B cell (primary cell): ENCODE data around the gene FOXI1. TPM values are rescaled to one million over a fixed set of nuclear protein-coding genes. Genes with fewer than 3 reads are reported as not detected.

Source experiments
- ATAC-seq: fragments of 200-7000 bp; cut with Tn5 transposase; one replicate; pipeline ENCODE4 v1.10.0; 2021; ENCODE audit warnings: low read depth, mild to moderate bottlenecking, moderate number of reproducible peaks, moderate library complexity
- CTCF ChIA-PET: fragments of 350-600 bp; sonication (Branson Sonifier 250); formaldehyde crosslinking; loops from one replicate; lab custom pipeline; 2021; ENCODE audit warnings: antibody characterized with exemption, inconsistent platforms; lab: Charles Lee
- POLR2A ChIA-PET: fragments of 350-600 bp; sonication (Branson Sonifier 250); formaldehyde crosslinking; loops from one replicate; lab custom pipeline; 2021; ENCODE audit warnings: antibody characterized with exemption; lab: Charles Lee
- DNase-seq: peaks from one replicate; pipeline ENCODE4 v3.0.0; 2013
- H2AFZ ChIP-seq: 2 replicates; pipeline ENCODE4 v1.6.1; 2012; ENCODE audit warnings: mild to moderate bottlenecking, low read depth, low read length; ENCODE audit not compliant: insufficient read depth, poor library complexity, severe bottlenecking
- H3K27ac ChIP-seq, 2 donors: 1 replicate in 1 of 2; 2 replicates in 1 of 2; pipeline ENCODE4 v1.5.1; 2012 to 2013; ENCODE audit warnings: low read length in 2 of 2, mild to moderate bottlenecking in 2 of 2, moderate library complexity in 1 of 2
- H3K27me3 ChIP-seq, 4 experiments: fragments of 200-600 bp in 1 of 4; sonication (generic) in 1 of 4; replicated peaks in 1 of 4; 1 replicate in 2 of 4; 2 replicates in 2 of 4; pipeline versions ENCODE4 v1.6.1 to v1.7.0; 2013 to 2016; ENCODE audit warnings: low read length in 3 of 4, mild to moderate bottlenecking in 2 of 4, mixed read lengths in 1 of 4, moderate library complexity in 1 of 4; ENCODE audit not compliant: insufficient read depth in 4 of 4, control insufficient read depth in 3 of 4; ENCODE audit errors: control extremely low read depth in 1 of 4
- H3K36me3 ChIP-seq, 2 experiments: replicated peaks in 1 of 2; 1 replicate in 1 of 2; 2 replicates in 1 of 2; pipeline versions ENCODE4 v1.6.1 to v1.7.1; 2013; ENCODE audit warnings: low read length in 1 of 2; ENCODE audit not compliant: insufficient read depth in 2 of 2, control insufficient read depth in 1 of 2; ENCODE audit errors: control extremely low read depth in 1 of 2, extremely low read depth in 1 of 2
- H3K4me1 ChIP-seq, 2 donors: fragments of 200-600 bp in 1 of 2; sonication (generic) in 1 of 2; 1 replicate in 1 of 2; 2 replicates in 1 of 2; pipeline versions ENCODE4 v1.5.1 to v1.6.1; 2013 to 2017; ENCODE audit warnings: low read length in 2 of 2; ENCODE audit not compliant: control insufficient read depth in 2 of 2, insufficient read depth in 2 of 2
- H3K4me2 ChIP-seq: replicated peaks from 2 replicates; pipeline ENCODE3; 2012; ENCODE audit warnings: mild to moderate bottlenecking, low read depth, low read length; ENCODE audit not compliant: poor library complexity, severe bottlenecking
- H3K4me3 ChIP-seq, 5 experiments: fragments of 200-600 bp in 1 of 5; sonication (generic) in 1 of 5; 1 replicate in 3 of 5; 2 replicates in 2 of 5; pipeline versions ENCODE4 v1.5.1 to v1.7.0; 2011 to 2016; ENCODE audit warnings: low read length in 4 of 5, mild to moderate bottlenecking in 4 of 5, low read depth in 2 of 5, control low read depth in 1 of 5, moderate library complexity in 1 of 5; ENCODE audit not compliant: insufficient read depth in 1 of 5; ENCODE audit errors: control extremely low read depth in 1 of 5, extremely low read depth in 1 of 5
- H3K79me2 ChIP-seq: fragments of 200-600 bp; sonication (generic); one replicate; pipeline ENCODE4 v1.6.0; 2016; ENCODE audit warnings: low read length; ENCODE audit not compliant: control insufficient read depth, insufficient read depth
- H3K9ac ChIP-seq: fragments of 200-600 bp; sonication (generic); 2 replicates; pipeline ENCODE4 v1.6.1; 2017; ENCODE audit warnings: mild to moderate bottlenecking, low read length, moderate library complexity
- H3K9me3 ChIP-seq, 3 donors: one replicate each; pipeline versions ENCODE4 v1.6.1 to v1.7.1; 2013; ENCODE audit warnings: low read length in 2 of 3; ENCODE audit not compliant: control insufficient read depth in 2 of 3, insufficient read depth in 1 of 3; ENCODE audit errors: control extremely low read depth in 1 of 3
- H4K20me1 ChIP-seq: 2 replicates; pipeline ENCODE4 v1.6.0; 2012; ENCODE audit warnings: mild to moderate bottlenecking, low read length; ENCODE audit not compliant: insufficient read depth, control insufficient read depth, poor library complexity, severe bottlenecking
- H3K27ac Mint-ChIP-seq: one replicate; pipeline ENCODE4 v1.8.0; 2021; ENCODE audit warnings: mixed read lengths
- H3K27me3 Mint-ChIP-seq: one replicate; pipeline ENCODE4 v1.8.0; 2021; ENCODE audit warnings: mixed read lengths
- H3K4me1 Mint-ChIP-seq: one replicate; pipeline ENCODE4 v1.8.0; 2021; ENCODE audit warnings: mixed read lengths
- H3K4me3 Mint-ChIP-seq: one replicate; pipeline ENCODE4 v1.8.0; 2021; ENCODE audit warnings: mixed read lengths
- H3K9me3 Mint-ChIP-seq: one replicate; pipeline ENCODE4 v1.8.0; 2022; ENCODE audit warnings: mixed read lengths; ENCODE audit not compliant: insufficient read depth
- CTCF ChIP-seq: fragments of 200-600 bp; IDR thresholded peaks from one replicate; pipeline ENCODE4 v1.8.0; 2022; ENCODE audit warnings: antibody characterized with exemption, mild to moderate bottlenecking
- EZH2 ChIP-seq: IDR thresholded peaks from 2 replicates; pipeline ENCODE4 v1.6.1; 2012; ENCODE audit warnings: borderline replicate concordance, low read depth, mild to moderate bottlenecking, moderate library complexity, low read length; ENCODE audit not compliant: insufficient read depth, poor library complexity, severe bottlenecking
- WGBS: methylation state at CpG from one replicate; pipeline ENCODE4 v1.1.5; 2013; ENCODE audit warnings: missing lambda C conversion rate; ENCODE audit not compliant: insufficient coverage; 5-methylcytosine and 5-hydroxymethylcytosine counted together
- intact Hi-C: fragments of 100-400 bp; cut with micrococcal nuclease; formaldehyde crosslinking; loops from one replicate; pipeline ENCODE4 v1.10.0; 2022
- polyA plus RNA-seq: library from polyadenylated mRNA; depleted of rRNA; stranded (reverse); fragments of >200 nt; gene quantifications from 2 replicates; pipeline ENCODE4 v1.2.3, GENCODE V29; 2012
- total RNA-seq, 2 donors: library from RNA; stranded (reverse); fragments of 120-200 nt in 1 of 2; gene quantifications; 1 replicate in 1 of 2; 2 replicates in 1 of 2; pipeline versions ENCODE4 v1.2.3 to v1.2.4, GENCODE V29; 2013 to 2022

FOXI1 gene
- total and polyA plus RNA-seq, 2 donors (not counting 1 experiment from before 2014, with no cell fraction given): not detected

- peaks cover 0 to 3% (median 0%) of the 10 kb centered on the region in 4 experiments for H3K27me3 ChIP-seq
- H3K9ac ChIP-seq: no peak overlapping the region
- H3K4me3 Mint-ChIP-seq: no peak overlapping the region
- ChIA-PET CTCF (no interaction called here), POLR2A (no interaction called here)
- no peak overlapping the region for H2AFZ ChIP-seq
- no peaks in the 10 kb centered on the region for H3K4me1 Mint-ChIP-seq
- no peak overlapping the region for H3K27ac ChIP-seq
- 81% methylated on average over 3 of the region's 8 CpGs for WGBS
- no peaks in the 10 kb centered on the region for H3K36me3 ChIP-seq
- no peaks in the 10 kb centered on the region for H4K20me1 ChIP-seq
- H3K9me3 Mint-ChIP-seq: no peaks in the 10 kb centered on the region
- TF ChIP-seq CTCF: no peak
- no peak for TF ChIP-seq EZH2
- ATAC-seq (no peak), DNase-seq (no peak)
- H3K79me2 ChIP-seq: no peaks in the 10 kb centered on the region
- H3K27ac Mint-ChIP-seq: no peak overlapping the region
- H3K4me1 ChIP-seq: no peaks in the 10 kb centered on the region
- peaks cover 5% of the 10 kb centered on the region for H3K27me3 Mint-ChIP-seq
- H3K9me3 ChIP-seq: no peaks in the 10 kb centered on the region
- intact Hi-C loops: no loop called here
- H3K4me2 ChIP-seq: no peak overlapping the region
- H3K4me3 ChIP-seq: no peak overlapping the region
Measured at GRCh38 chr5:170111088-170111785, 5.5 kb downstream of the FOXI1 start.

- no peak for TF ChIP-seq CTCF
- TF ChIP-seq EZH2: no peak
- H3K79me2 ChIP-seq: no peaks in the 10 kb centered on the region
- Mint-ChIP-seq H3K27me3 (peaks cover 5% of the 10 kb centered on the region), H3K4me1 (no peaks in the 10 kb centered on the region), H3K9me3 (no peaks in the 10 kb centered on the region), H3K27ac (no peak overlapping the region), H3K4me3 (no peak overlapping the region)
- H3K4me1 ChIP-seq: no peaks in the 10 kb centered on the region
- ATAC-seq (no peak), DNase-seq (no peak)
- H3K9ac ChIP-seq: no peak overlapping the region
- H3K27me3 ChIP-seq: peaks cover 0 to 3% (median 0%) of the 10 kb centered on the region in 4 experiments
- no peak overlapping the region for H3K4me3 ChIP-seq
- no peak overlapping the region for H3K27ac ChIP-seq
- intact Hi-C loops: no loop called here
- H3K36me3 ChIP-seq: no peaks in the 10 kb centered on the region
- 85% methylated on average over 6 of the region's 6 CpGs for WGBS
- H2AFZ ChIP-seq: no peak overlapping the region
- H4K20me1 ChIP-seq: no peaks in the 10 kb centered on the region
- ChIA-PET POLR2A (no interaction called here), CTCF (interaction anchor here (1.0 kb wide), 1 partner anchor 12 kb away, joined by 3 read pairs; no protein-coding TSS in a partner anchor)
- no peak overlapping the region for H3K4me2 ChIP-seq
- H3K9me3 ChIP-seq: no peaks in the 10 kb centered on the region
Measured at GRCh38 chr5:170112876-170113521, 7.3 kb downstream of the FOXI1 start.
